Muscle layer of duodenum (tissue), 2 donors: ENCODE results near the gene PYGO2.
"Not testable (repeated sequence)": the region's sequence is repeated elsewhere in the genome, so short reads cannot be mapped to it uniquely, and the experiment has no call there.

ENCODE experiments used
- H3K27ac ChIP-seq: one replicate; pipeline ENCODE4 v1.7.0; 2013; ENCODE audit warnings: mild to moderate bottlenecking, low read length
- H3K27me3 ChIP-seq: one replicate; pipeline ENCODE4 v1.7.0; 2013; ENCODE audit warnings: low read depth, mild to moderate bottlenecking, control low read depth, low read length
- H3K36me3 ChIP-seq, 2 donors: one replicate each; pipeline ENCODE4 v1.7.0; 2013; ENCODE audit warnings: low read length in 2 of 2, control low read depth in 1 of 2, mild to moderate bottlenecking in 1 of 2; ENCODE audit not compliant: insufficient read depth in 2 of 2, control insufficient read depth in 1 of 2
- H3K4me1 ChIP-seq, 2 donors: one replicate each; pipeline ENCODE4 v1.7.0; 2013; ENCODE audit warnings: low read length in 2 of 2, mild to moderate bottlenecking in 2 of 2, control low read depth in 1 of 2, moderate library complexity in 1 of 2; ENCODE audit not compliant: insufficient read depth in 2 of 2, control insufficient read depth in 1 of 2
- H3K4me3 ChIP-seq, 2 donors: one replicate each; pipeline ENCODE4 v1.7.0; 2013; ENCODE audit warnings: low read length in 2 of 2, low read depth in 1 of 2, mild to moderate bottlenecking in 1 of 2
- H3K9me3 ChIP-seq, 2 donors: one replicate each; pipeline ENCODE4 v1.7.0; 2013; ENCODE audit warnings: low read length in 2 of 2, control low read depth in 1 of 2, mild to moderate bottlenecking in 1 of 2; ENCODE audit not compliant: control insufficient read depth in 1 of 2
- donor health status: healthy.

The PYGO2 gene

GRCh38 chr1:154910851-154911250 lies 50.7 kb downstream of the PYGO2 start:
- Histone ChIP-seq H3K9me3 (no peaks in the 10 kb centered on the region), H3K27me3 (no peaks in the 10 kb centered on the region), H3K4me3 (no peak overlapping the region), H3K27ac (no peak overlapping the region), H3K36me3 (no peaks in the 10 kb centered on the region), H3K4me1 (no peaks in the 10 kb centered on the region)

GRCh38 chr1:154908937-154909336 lies 52.6 kb downstream of the PYGO2 start:
- Histone ChIP-seq H3K4me1 (no peaks in the 10 kb centered on the region), H3K4me3 (no peak overlapping the region), H3K27me3 (no peaks in the 10 kb centered on the region), H3K27ac (no peak overlapping the region), H3K9me3 (no peaks in the 10 kb centered on the region), H3K36me3 (no peaks in the 10 kb centered on the region)

GRCh38 chr1:154908129-154908528 lies 53.5 kb downstream of the PYGO2 start:
- not testable (repeated sequence) for H3K4me1 ChIP-seq, H3K27ac ChIP-seq, H3K27me3 ChIP-seq, H3K36me3 ChIP-seq, H3K4me3 ChIP-seq, H3K9me3 ChIP-seq
